Trophoblast cell (in vitro differentiated cells and primary cell): ENCODE results near the gene CDHR3.
"Not testable (repeated sequence)": the region's sequence is repeated elsewhere in the genome, so short reads cannot be mapped to it uniquely, and the experiment has no call there.

ENCODE experiments used
- DNase-seq, 2 donors: peaks; one replicate each; pipeline ENCODE4 v3.0.0-alpha.2; 2016
- H2AFZ ChIP-seq: 2 replicates; pipeline ENCODE4 v1.6.1; 2013; ENCODE audit warnings: low read length, moderate library complexity, mild to moderate bottlenecking; ENCODE audit not compliant: insufficient read depth, poor library complexity
- H2AK5ac ChIP-seq: 2 replicates; pipeline ENCODE4 v1.6.1; 2013; ENCODE audit warnings: mild to moderate bottlenecking, low read length
- H2BK120ac ChIP-seq: 2 replicates; pipeline ENCODE4 v1.6.1; 2013; ENCODE audit warnings: low read length, mild to moderate bottlenecking, moderate library complexity; ENCODE audit not compliant: insufficient read depth, poor library complexity
- H2BK12ac ChIP-seq: 2 replicates; pipeline ENCODE4 v1.6.1; 2013; ENCODE audit warnings: mild to moderate bottlenecking, low read length, moderate library complexity
- H2BK5ac ChIP-seq: 2 replicates; pipeline ENCODE4 v1.6.1; 2013; ENCODE audit warnings: low read length, low read depth, moderate library complexity, mild to moderate bottlenecking; ENCODE audit not compliant: poor library complexity
- H3K14ac ChIP-seq: 2 replicates; pipeline ENCODE4 v1.6.1; 2013; ENCODE audit warnings: mild to moderate bottlenecking, low read length
- H3K18ac ChIP-seq: 2 replicates; pipeline ENCODE4 v1.6.1; 2013; ENCODE audit warnings: mild to moderate bottlenecking, low read length
- H3K23ac ChIP-seq: 2 replicates; pipeline ENCODE4 v1.6.1; 2013; ENCODE audit warnings: low read length
- H3K27ac ChIP-seq: 2 replicates; pipeline ENCODE4 v1.5.1; 2013; ENCODE audit warnings: low read depth, mild to moderate bottlenecking, inconsistent platforms, low read length, moderate library complexity
- H3K27me3 ChIP-seq: 2 replicates; pipeline ENCODE4 v1.6.1; 2013; ENCODE audit warnings: inconsistent platforms, mild to moderate bottlenecking, low read length, moderate library complexity; ENCODE audit not compliant: insufficient read depth
- H3K36me3 ChIP-seq, 2 experiments: 1 replicate in 1 of 2; 2 replicates in 1 of 2; pipeline ENCODE4 v1.6.1; 2013; ENCODE audit warnings: low read length in 2 of 2, mild to moderate bottlenecking in 2 of 2, moderate library complexity in 1 of 2; ENCODE audit not compliant: insufficient read depth in 2 of 2, control insufficient read depth in 1 of 2
- H3K4ac ChIP-seq: 2 replicates; pipeline ENCODE4 v1.6.1; 2013; ENCODE audit warnings: low read depth, mild to moderate bottlenecking, low read length, moderate library complexity
- H3K4me1 ChIP-seq, 2 experiments: 1 replicate in 1 of 2; 2 replicates in 1 of 2; pipeline ENCODE4 v1.6.1; 2013; ENCODE audit warnings: low read length in 2 of 2, mild to moderate bottlenecking in 2 of 2, moderate library complexity in 1 of 2; ENCODE audit not compliant: insufficient read depth in 2 of 2, control insufficient read depth in 1 of 2
- H3K4me2 ChIP-seq: 2 replicates; pipeline ENCODE4 v1.6.1; 2013; ENCODE audit warnings: inconsistent platforms, mild to moderate bottlenecking, low read length, moderate library complexity
- H3K4me3 ChIP-seq: 2 replicates; pipeline ENCODE4 v1.5.1; 2013; ENCODE audit warnings: mild to moderate bottlenecking, low read depth, low read length, inconsistent platforms
- H3K79me1 ChIP-seq: one replicate; pipeline ENCODE4 v1.6.1; 2013; ENCODE audit warnings: low read length
- H3K79me2 ChIP-seq: 2 replicates; pipeline ENCODE4 v1.6.1; 2013; ENCODE audit warnings: low read length, mild to moderate bottlenecking; ENCODE audit not compliant: control insufficient read depth, insufficient read depth, poor library complexity
- H3K9ac ChIP-seq: 2 replicates; pipeline ENCODE4 v1.6.1; 2013; ENCODE audit warnings: mild to moderate bottlenecking, low read length
- H3K9me3 ChIP-seq: 2 replicates; pipeline ENCODE4 v1.6.1; 2013; ENCODE audit warnings: low read depth, mild to moderate bottlenecking, control low read depth, inconsistent platforms, low read length; ENCODE audit not compliant: insufficient read depth
- H4K12ac ChIP-seq: 2 replicates; pipeline ENCODE4 v1.6.1; 2013; ENCODE audit warnings: low read depth, mild to moderate bottlenecking, low read length, moderate library complexity
- H4K8ac ChIP-seq: 2 replicates; pipeline ENCODE4 v1.6.1; 2013; ENCODE audit warnings: low read depth, mild to moderate bottlenecking, low read length, moderate library complexity
- H4K91ac ChIP-seq: one replicate; pipeline ENCODE4 v1.6.1; 2013; ENCODE audit warnings: low read depth, mild to moderate bottlenecking, low read length, moderate library complexity
- WGBS: extraction: QIAGEN DNeasy Blood & Tissue Kit; methylation state at CpG from one replicate; pipeline ENCODE4 v1.1.7; 2013; ENCODE audit warnings: missing lambda C conversion rate; ENCODE audit not compliant: insufficient read length, insufficient coverage; ENCODE audit errors: extremely low coverage; 5-methylcytosine and 5-hydroxymethylcytosine counted together

Gene CDHR3

GRCh38 chr7:105951597-105951996 lies 11.5 kb upstream of the CDHR3 start:
- H3K14ac ChIP-seq = no peak overlapping the region
- no peak overlapping the region for H3K4ac ChIP-seq
- H3K4me2 ChIP-seq = no peak overlapping the region
- H4K12ac ChIP-seq = no peak overlapping the region
- no peak overlapping the region for H2AFZ ChIP-seq
- no peak overlapping the region for H3K23ac ChIP-seq
- H3K27ac ChIP-seq = no peak overlapping the region
- H3K4me3 ChIP-seq = no peak overlapping the region
- peaks cover 5% of the 10 kb centered on the region for H3K9me3 ChIP-seq
- no peak overlapping the region for H4K8ac ChIP-seq
- no peak overlapping the region for H2BK12ac ChIP-seq
- H3K4me1 ChIP-seq = peaks cover 0 to 3% of the 10 kb centered on the region in 2 experiments
- H4K91ac ChIP-seq = no peak overlapping the region
- WGBS = no CpG with 5 or more reads among the region's 2 CpGs
- H2BK120ac ChIP-seq = no peak overlapping the region
- H2AK5ac ChIP-seq = no peak overlapping the region
- no peak overlapping the region for H3K18ac ChIP-seq
- H3K79me1 ChIP-seq = no peaks in the 10 kb centered on the region
- H2BK5ac ChIP-seq = no peak overlapping the region
- H3K36me3 ChIP-seq = no peaks in the 10 kb centered on the region
- no peaks in the 10 kb centered on the region for H3K27me3 ChIP-seq
- no peak for DNase-seq
- H3K79me2 ChIP-seq = no peaks in the 10 kb centered on the region
- no peak overlapping the region for H3K9ac ChIP-seq

- Histone ChIP-seq H3K4me1 (peaks cover 0 to 3% of the 10 kb centered on the region in 2 experiments), H2AFZ (no peak overlapping the region), H3K4me3 (no peak overlapping the region), H2BK12ac (no peak overlapping the region), H2AK5ac (no peak overlapping the region), H3K18ac (no peak overlapping the region), H4K91ac (no peak overlapping the region), H3K27ac (no peak overlapping the region), H3K27me3 (no peaks in the 10 kb centered on the region), H3K23ac (no peak overlapping the region), H3K9me3 (peaks cover 5% of the 10 kb centered on the region), H4K12ac (no peak overlapping the region), H2BK5ac (no peak overlapping the region), H3K14ac (no peak overlapping the region), H3K79me2 (no peaks in the 10 kb centered on the region), H3K79me1 (no peaks in the 10 kb centered on the region), H2BK120ac (no peak overlapping the region), H3K9ac (no peak overlapping the region), H4K8ac (no peak overlapping the region), H3K4me2 (no peak overlapping the region), H3K4ac (no peak overlapping the region), H3K36me3 (no peaks in the 10 kb centered on the region)
- peak in 1 of 2 donors; percentile 30 for DNase-seq
- WGBS = no CpG with 5 or more reads among the region's 15 CpGs
Observed at GRCh38 chr7:105952917-105953595, 10.0 kb upstream of the CDHR3 start.

- Histone ChIP-seq H4K91ac (no peak overlapping the region), H3K36me3 (no peaks in the 10 kb centered on the region)
Observed at GRCh38 chr7:105954711-105955110, 8.4 kb upstream of the CDHR3 start.

GRCh38 chr7:105955651-105956466 lies 7.2 kb upstream of the CDHR3 start:
- H2BK5ac ChIP-seq, H3K36me3 ChIP-seq, H3K4me1 ChIP-seq, H4K91ac ChIP-seq, H3K27me3 ChIP-seq, H4K12ac ChIP-seq, H2AFZ ChIP-seq, H3K4ac ChIP-seq, H3K23ac ChIP-seq, H3K9me3 ChIP-seq, H2BK12ac ChIP-seq, H3K9ac ChIP-seq, H3K79me2 ChIP-seq, H2BK120ac ChIP-seq, H3K4me3 ChIP-seq, H2AK5ac ChIP-seq, H3K27ac ChIP-seq, H3K4me2 ChIP-seq, H3K14ac ChIP-seq, H4K8ac ChIP-seq, H3K79me1 ChIP-seq, DNase-seq, H3K18ac ChIP-seq: not testable (repeated sequence)
- WGBS = no CpG with 5 or more reads among the region's 52 CpGs

More at GRCh38 chr7:105954711-105955110, 8.4 kb upstream of the CDHR3 start:
- Histone ChIP-seq H4K12ac (no peak overlapping the region), H3K4me3 (no peak overlapping the region), H3K14ac (no peak overlapping the region), H3K23ac (no peak overlapping the region), H3K79me1 (no peaks in the 10 kb centered on the region), H2AFZ (no peak overlapping the region), H3K18ac (no peak overlapping the region), H3K9ac (no peak overlapping the region), H3K79me2 (no peaks in the 10 kb centered on the region), H3K27me3 (no peaks in the 10 kb centered on the region), H2AK5ac (no peak overlapping the region), H3K4ac (no peak overlapping the region), H3K9me3 (peaks cover 5% of the 10 kb centered on the region), H4K8ac (no peak overlapping the region), H3K4me2 (no peak overlapping the region), H3K27ac (no peak overlapping the region), H2BK120ac (no peak overlapping the region), H2BK5ac (no peak overlapping the region), H2BK12ac (no peak overlapping the region), H3K4me1 (peaks cover 0 to 3% of the 10 kb centered on the region in 2 experiments)
- DNase-seq = peak; percentile 79 to 83
- WGBS = no CpG with 5 or more reads among the region's 3 CpGs
